ENCODE results near the gene JDP2.

The JDP2 gene

DNA sequence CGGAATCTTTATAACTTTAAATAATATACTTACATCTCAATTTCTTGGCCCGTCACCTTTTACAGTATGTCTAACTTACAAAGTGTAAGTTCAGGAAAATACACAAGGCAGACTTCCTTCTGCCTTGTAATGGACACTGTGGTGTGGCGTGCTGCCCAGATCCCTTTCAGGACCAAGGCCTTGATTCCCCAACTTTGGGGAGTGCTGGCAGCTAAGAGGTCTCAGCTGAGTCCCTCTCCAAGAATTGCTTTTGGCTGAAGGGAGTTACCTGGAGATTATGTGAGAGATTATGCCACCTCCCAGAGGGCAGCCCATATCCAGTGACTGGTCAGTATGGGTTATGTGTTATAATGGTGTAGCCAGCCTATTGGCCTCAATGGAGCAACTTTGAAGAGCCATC lies 73.3 kb downstream of the JDP2 start:
- TF ChIP-seq EZH2phosphoT487 (conservative IDR thresholded peaks at IDR 0.05; ENCODE audit: low read length): no peak
- TF ChIP-seq, protein P1, sequence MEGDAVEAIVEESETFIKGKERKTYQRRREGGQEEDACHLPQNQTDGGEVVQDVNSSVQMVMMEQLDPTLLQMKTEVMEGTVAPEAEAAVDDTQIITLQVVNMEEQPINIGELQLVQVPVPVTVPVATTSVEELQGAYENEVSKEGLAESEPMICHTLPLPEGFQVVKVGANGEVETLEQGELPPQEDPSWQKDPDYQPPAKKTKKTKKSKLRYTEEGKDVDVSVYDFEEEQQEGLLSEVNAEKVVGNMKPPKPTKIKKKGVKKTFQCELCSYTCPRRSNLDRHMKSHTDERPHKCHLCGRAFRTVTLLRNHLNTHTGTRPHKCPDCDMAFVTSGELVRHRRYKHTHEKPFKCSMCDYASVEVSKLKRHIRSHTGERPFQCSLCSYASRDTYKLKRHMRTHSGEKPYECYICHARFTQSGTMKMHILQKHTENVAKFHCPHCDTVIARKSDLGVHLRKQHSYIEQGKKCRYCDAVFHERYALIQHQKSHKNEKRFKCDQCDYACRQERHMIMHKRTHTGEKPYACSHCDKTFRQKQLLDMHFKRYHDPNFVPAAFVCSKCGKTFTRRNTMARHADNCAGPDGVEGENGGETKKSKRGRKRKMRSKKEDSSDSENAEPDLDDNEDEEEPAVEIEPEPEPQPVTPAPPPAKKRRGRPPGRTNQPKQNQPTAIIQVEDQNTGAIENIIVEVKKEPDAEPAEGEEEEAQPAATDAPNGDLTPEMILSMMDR (IDR thresholded peaks at IDR 0.05; ENCODE audit: insufficient read depth, low read length, poor library complexity, severe bottlenecking): no peak
- Histone ChIP-seq H3K9me2 (replicated peaks; ENCODE audit: insufficient read depth, low read length) (no peaks in the 10 kb centered on the region), H4K20me1 (ENCODE audit: low read depth, low read length) (no peaks in the 10 kb centered on the region), H3K4me2 (ENCODE audit: low read depth, low read length, poor library complexity, severe bottlenecking) (no peak overlapping the region), H3K4me3 (ENCODE audit: insufficient read depth, low read length, poor library complexity, severe bottlenecking) (no peak overlapping the region), H3K27ac (ENCODE audit: low read depth, low read length) (no peak overlapping the region), H3K9ac (ENCODE audit: low read length) (no peak overlapping the region), H3F3A (ENCODE audit: insufficient read depth) (0 out of 2 replicates have a peak, but pooled peaks cover 5% of the 10 kb centered on the region), H2AFZ (ENCODE audit: low read depth, low read length, severe bottlenecking) (no peak overlapping the region), H3K9me3 (ENCODE audit: insufficient read depth, low read length) (no peaks in the 10 kb centered on the region), H3K36me3 (ENCODE audit: low read length) (no peaks in the 10 kb centered on the region), H3K79me2 (ENCODE audit: insufficient read depth, low read length) (no peaks in the 10 kb centered on the region), H3K27me3 (ENCODE audit: low read length) (no peaks in the 10 kb centered on the region)

DNA sequence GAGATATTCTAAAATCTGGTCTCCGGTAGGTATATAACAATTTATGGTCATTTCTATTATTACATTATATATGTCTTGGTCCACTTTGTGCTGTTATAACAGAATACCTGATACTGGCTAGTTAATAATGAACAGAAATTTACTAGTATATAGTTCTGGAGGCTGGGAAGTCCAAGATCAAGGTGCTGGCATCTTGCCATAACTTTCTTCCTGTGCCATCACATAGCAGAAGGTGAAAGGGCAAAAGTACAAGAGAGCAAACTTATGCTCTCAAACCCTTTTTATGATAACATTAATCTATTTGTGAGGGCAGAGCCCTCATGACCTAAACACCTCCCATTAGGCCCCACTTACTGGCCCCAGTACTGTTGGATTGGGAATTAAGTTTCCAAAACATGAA lies 76.6 kb downstream of the JDP2 start:
- TF ChIP-seq, protein P1 (IDR thresholded peaks at IDR 0.05; ENCODE audit: insufficient read depth, low read length, poor library complexity, severe bottlenecking): no peak
- TF ChIP-seq EZH2phosphoT487 (conservative IDR thresholded peaks at IDR 0.05; ENCODE audit: low read length): no peak
- 0 out of 2 replicates have a peak, but pooled peaks cover 5% of the 10 kb centered on the region for H3F3A ChIP-seq (ENCODE audit: insufficient read depth)
- no peaks in the 10 kb centered on the region; the same call in 1 of the 2 replicates for H3K36me3 ChIP-seq (ENCODE audit: low read length)
- H3K4me2 ChIP-seq (ENCODE audit: low read depth, low read length, poor library complexity, severe bottlenecking): no peak overlapping the region
- no peak overlapping the region for H2AFZ ChIP-seq (ENCODE audit: low read depth, low read length, severe bottlenecking)
- H4K20me1 ChIP-seq (ENCODE audit: low read depth, low read length): no peaks in the 10 kb centered on the region
- H3K4me3 ChIP-seq (ENCODE audit: insufficient read depth, low read length, poor library complexity, severe bottlenecking): no peak overlapping the region
- no peaks in the 10 kb centered on the region for H3K9me3 ChIP-seq (ENCODE audit: insufficient read depth, low read length)
- no peak overlapping the region for H3K27ac ChIP-seq (ENCODE audit: low read depth, low read length)
- H3K9ac ChIP-seq (ENCODE audit: low read length): no peak overlapping the region
- no peaks in the 10 kb centered on the region for H3K27me3 ChIP-seq (ENCODE audit: low read length)
- no peaks in the 10 kb centered on the region for H3K79me2 ChIP-seq (ENCODE audit: insufficient read depth, low read length)
- no peaks in the 10 kb centered on the region for H3K9me2 ChIP-seq (replicated peaks; ENCODE audit: insufficient read depth, low read length)

DNA sequence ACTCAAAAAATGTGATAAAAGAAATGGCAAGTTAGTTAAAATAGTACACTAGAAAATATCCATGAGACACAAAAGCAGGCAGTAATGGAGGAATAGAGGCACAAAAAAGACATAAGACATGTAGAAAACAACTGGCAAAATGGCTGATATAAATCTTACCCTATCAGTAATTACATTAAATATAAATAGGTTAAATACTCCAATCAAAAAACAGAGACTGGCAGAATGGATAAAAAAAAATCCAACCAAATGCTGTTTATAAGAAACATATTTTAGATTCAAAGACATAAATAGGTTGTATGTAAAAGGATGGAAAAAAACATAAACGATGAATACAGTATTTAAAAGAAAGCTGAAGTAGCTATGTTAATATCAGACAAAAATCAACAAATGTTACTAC lies 79.1 kb downstream of the JDP2 start:
- H4K20me1 ChIP-seq (ENCODE audit: low read depth, low read length): no peaks in the 10 kb centered on the region

More for the DNA sequence above, 79.1 kb downstream of the JDP2 start:
- no peak for TF ChIP-seq EZH2phosphoT487 (conservative IDR thresholded peaks at IDR 0.05; ENCODE audit: low read length)
- TF ChIP-seq, protein P1 (IDR thresholded peaks at IDR 0.05; ENCODE audit: insufficient read depth, low read length, poor library complexity, severe bottlenecking): no peak
- H3K9me2 ChIP-seq (replicated peaks; ENCODE audit: insufficient read depth, low read length): no peaks in the 10 kb centered on the region
- H3K27me3 ChIP-seq (ENCODE audit: low read length): no peaks in the 10 kb centered on the region
- no peaks in the 10 kb centered on the region; the same call in 1 of the 2 replicates for H3K36me3 ChIP-seq (ENCODE audit: low read length)
- H3K9ac ChIP-seq (ENCODE audit: low read length): no peak overlapping the region
- no peak overlapping the region for H2AFZ ChIP-seq (ENCODE audit: low read depth, low read length, severe bottlenecking)
- H3F3A ChIP-seq (ENCODE audit: insufficient read depth): 0 out of 2 replicates have a peak, but pooled peaks cover 3% of the 10 kb centered on the region
- H3K4me3 ChIP-seq (ENCODE audit: insufficient read depth, low read length, poor library complexity, severe bottlenecking): no peak overlapping the region
- H3K79me2 ChIP-seq (ENCODE audit: insufficient read depth, low read length): no peaks in the 10 kb centered on the region
- 0 out of 2 replicates have a peak, but pooled peaks cover 7% of the 10 kb centered on the region for H3K9me3 ChIP-seq (ENCODE audit: insufficient read depth, low read length)
- no peak overlapping the region for H3K27ac ChIP-seq (ENCODE audit: low read depth, low read length)
- H3K4me2 ChIP-seq (ENCODE audit: low read depth, low read length, poor library complexity, severe bottlenecking): no peak overlapping the region

Data from SU-DHL-6 (cell line).